ENCODE results near the gene MICAL2. TPM values are rescaled to one million over a fixed set of nuclear protein-coding genes. Genes with fewer than 3 reads are reported as not detected.

The MICAL2 gene
- total and polyA plus RNA-seq, 10 of the 15 experiments (the other 5 are each of a cell fraction or from before 2014, with no cell fraction given): 0.90 to 5.6 (median 2.4) TPM

GRCh38 chr11:12235947-12236743, 125.8 kb downstream of the MICAL2 start (continued):
- TF ChIP-seq IKZF1 (conservative IDR thresholded peaks at IDR 0.05) (peak; percentile 24; the same call in 1 of the 2 replicates), HCFC1 (IDR thresholded peaks at IDR 0.05; ENCODE audit: low read length) (no peak), EED (IDR thresholded peaks at IDR 0.05; ENCODE audit: low read depth) (0 out of 2 replicates have a peak, but pooled peaks have one; percentile 11), MEF2B (IDR thresholded peaks at IDR 0.05; ENCODE audit: partially characterized antibody, poor library complexity, severe bottlenecking) (no peak), CEBPB (IDR thresholded peaks at IDR 0.05; ENCODE audit: borderline replicate concordance in 1 of 2, low read depth in 2 of 2, low read length in 2 of 2) (no peak), RAD51 (IDR thresholded peaks at IDR 0.05) (no peak), TAF1 (IDR thresholded peaks at IDR 0.05; ENCODE audit: borderline replicate concordance, low read depth, low read length) (no peak), MTA3 (IDR thresholded peaks at IDR 0.05; ENCODE audit: borderline replicate concordance, low read length) (no peak), RELA (IDR thresholded peaks at IDR 0.05; ENCODE audit: borderline replicate concordance, partially characterized antibody) (no peak), IRF3 (IDR thresholded peaks at IDR 0.05) (no peak), BACH1 (IDR thresholded peaks at IDR 0.05; ENCODE audit: borderline replicate concordance) (no peak)

- TF ChIP-seq STAT3 (IDR thresholded peaks at IDR 0.05; ENCODE audit: low read depth, low read length) (0 out of 2 replicates have a peak, but pooled peaks have one; percentile 7), ZNF207 (IDR thresholded peaks at IDR 0.05; ENCODE audit: borderline replicate concordance) (no peak)
- TF ChIP-seq, protein P1, sequence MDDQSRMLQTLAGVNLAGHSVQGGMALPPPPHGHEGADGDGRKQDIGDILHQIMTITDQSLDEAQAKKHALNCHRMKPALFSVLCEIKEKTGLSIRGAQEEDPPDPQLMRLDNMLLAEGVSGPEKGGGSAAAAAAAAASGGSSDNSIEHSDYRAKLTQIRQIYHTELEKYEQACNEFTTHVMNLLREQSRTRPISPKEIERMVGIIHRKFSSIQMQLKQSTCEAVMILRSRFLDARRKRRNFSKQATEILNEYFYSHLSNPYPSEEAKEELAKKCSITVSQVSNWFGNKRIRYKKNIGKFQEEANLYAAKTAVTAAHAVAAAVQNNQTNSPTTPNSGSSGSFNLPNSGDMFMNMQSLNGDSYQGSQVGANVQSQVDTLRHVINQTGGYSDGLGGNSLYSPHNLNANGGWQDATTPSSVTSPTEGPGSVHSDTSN (IDR thresholded peaks at IDR 0.05; ENCODE audit: insufficient replicate concordance, low read depth, low read length): no peak
- ChIA-PET POLR2A (interaction anchor here (0.5 kb wide), 1 partner anchor 59 kb away, joined by 3 read pairs; no protein-coding TSS in a partner anchor), RAD21 (ENCODE audit: unreplicated experiment) (interaction anchor here (0.6 to 3.7 kb wide), 16 partner anchors 30 to 189 kb away, joined by 3 to 22 read pairs (median 4); no protein-coding TSS in a partner anchor), SMC1A (ENCODE audit: uncharacterized antibody, unreplicated experiment) (interaction anchor here (0.8 to 3.1 kb wide), 19 partner anchors 13 to 1200 kb away, joined by 3 to 26 read pairs (median 6); no protein-coding TSS in a partner anchor), CTCF (interaction anchor here (0.7 to 8.3 kb wide), 29 partner anchors 9 to 197 kb away, joined by 3 to 104 read pairs (median 5); no protein-coding TSS in a partner anchor)
- no peaks in the 10 kb centered on the region for H3K36me3 ChIP-seq (ENCODE audit: control insufficient read depth in 2 of 2, insufficient read depth in 2 of 2, low read length in 1 of 2)
- H2AFZ ChIP-seq (ENCODE audit: control insufficient read depth, low read depth, low read length): no peak overlapping the region
- DNase-seq (ENCODE audit: low read depth, low spot score) (no peak), ATAC-seq (no peak; the same call in 2 of the 3 replicates), FAIRE-seq (no peak)
- WGBS (ENCODE audit: insufficient coverage, insufficient replicate concordance, low lambda C conversion rate, missing lambda C conversion rate): 22% methylated on average over 5 of the region's 5 CpGs
- H3K9me3 ChIP-seq (replicated peaks; ENCODE audit: control insufficient read depth, insufficient read depth, low read length): no peaks in the 10 kb centered on the region
- no TSS peak for BruUV-seq (replicated peaks)
- H4K20me1 ChIP-seq (ENCODE audit: control insufficient read depth, insufficient read depth): no peaks in the 10 kb centered on the region
- H3K79me2 ChIP-seq (ENCODE audit: control insufficient read depth, insufficient read depth, low read length): no peaks in the 10 kb centered on the region
- H3K27ac ChIP-seq (ENCODE audit: control insufficient read depth, insufficient read depth): no peak overlapping the region
- in situ Hi-C loops (cut with MboI): loop anchor here (5.0 kb wide), 1 partner anchor 189 kb away; no protein-coding TSS in a partner anchor
- intact Hi-C loops (cut with micrococcal nuclease; ENCODE audit: unreplicated experiment): loop anchor here (1.0 to 2.0 kb wide), 4 partner anchors 46 to 189 kb away; no protein-coding TSS in a partner anchor
- H3K27me3 ChIP-seq (replicated peaks in 1 of 2; ENCODE audit: control insufficient read depth in 2 of 2, insufficient read depth in 2 of 2, low read length in 1 of 2): no peaks in the 10 kb centered on the region
- peaks cover 7% of the 10 kb centered on the region for H3K4me1 ChIP-seq (ENCODE audit: control insufficient read depth, insufficient read depth, low read length)
- no peak overlapping the region for H3K4me3 ChIP-seq
- no peak overlapping the region for H3K4me2 ChIP-seq (ENCODE audit: control insufficient read depth, insufficient read depth)
- no peak overlapping the region for H3K9ac ChIP-seq (ENCODE audit: control insufficient read depth, insufficient read depth, low read length)
These were observed 126.3 kb downstream of the MICAL2 start for GRCh38 chr11:12236744-12237101.
